Measurements from ENCODE around the gene TSC22D4. TPM values are rescaled to one million over a fixed set of nuclear protein-coding genes. Genes with fewer than 3 reads are reported as not detected.

The TSC22D4 gene
- total and polyA plus RNA-seq, 2 experiments from 2014 or later = 14.6 to 24.9 TPM

GRCh38 chr7:100517305-100517704 is 38.3 kb upstream of the TSC22D4 start:
- H3K36me3 ChIP-seq (ENCODE audit: insufficient read depth) = no peaks in the 10 kb centered on the region
- H3K4me3 Mint-ChIP-seq = no peak overlapping the region
- peaks cover 4% of the 10 kb centered on the region for H3K27me3 Mint-ChIP-seq (ENCODE audit: insufficient read depth, low read depth, poor library complexity)
- H3K36me3 Mint-ChIP-seq (ENCODE audit: low read depth) = no peaks in the 10 kb centered on the region
- H3K4me2 ChIP-seq = no peak overlapping the region
- no peaks in the 10 kb centered on the region for H4K20me1 ChIP-seq (replicated peaks; ENCODE audit: insufficient read depth)
- H3K79me2 ChIP-seq (replicated peaks; ENCODE audit: insufficient read depth) = no peaks in the 10 kb centered on the region
- H3K4me3 ChIP-seq = no peak overlapping the region
- H2AFZ ChIP-seq = no peak overlapping the region
- no peaks in the 10 kb centered on the region for H3K4me1 Mint-ChIP-seq
- no peaks in the 10 kb centered on the region for H3F3A ChIP-seq (replicated peaks; ENCODE audit: low read depth)
- no peak overlapping the region for H3K27ac Mint-ChIP-seq
- ATAC-seq = no peak
- peaks cover under 1% of the 10 kb centered on the region; the same call in 1 of the 3 replicates for H3K9me3 Mint-ChIP-seq
- DNase-seq (ENCODE audit: low spot score) = no peak
- TF ChIP-seq ZNF462 (CRISPR knock-in tag; IDR thresholded peaks at IDR 0.05) (no peak), POLR2AphosphoS5 (IDR thresholded peaks at IDR 0.05; ENCODE audit: low read depth) (no peak), CTCF (conservative IDR thresholded peaks at IDR 0.05; ENCODE audit: low read depth in 2 of 2) (no peak), ZNF331 (CRISPR knock-in tag; IDR thresholded peaks at IDR 0.05; ENCODE audit: low read depth) (no peak)
- 0 out of 2 replicates have a peak, but pooled peaks cover 3% of the 10 kb centered on the region for H3K4me1 ChIP-seq (ENCODE audit: insufficient read depth)
- no peaks in the 10 kb centered on the region for H3K27me3 ChIP-seq (ENCODE audit: insufficient read depth)
- no peaks in the 10 kb centered on the region for H3K9me2 ChIP-seq (ENCODE audit: insufficient read depth)
- H3K27ac ChIP-seq (ENCODE audit: low read depth) = no peak overlapping the region
